ENCODE data around the gene CLEC16A. TPM values are rescaled to one million over a fixed set of nuclear protein-coding genes. Genes with fewer than 3 reads are reported as not detected.
A peak's percentile ranks its signal among the peaks of the same experiment; 100 is the strongest.

CLEC16A gene
- total and polyA plus RNA-seq, 8 donors, result 8.1 to 17.2 (median 10.7) TPM

GRCh38 chr16:10988164-10988803 is 43.9 kb downstream of the CLEC16A start:
- DNase-seq (no peak), ATAC-seq (no peak), FAIRE-seq (no peak)
- H3K4me3 ChIP-seq, result no peak overlapping the region
- H3K9me3 ChIP-seq, result no peaks in the 10 kb centered on the region
- H3K36me3 ChIP-seq, result no peaks in the 10 kb centered on the region
- intact Hi-C loops (cut with DNase I), result no loop called here
- no peaks in the 10 kb centered on the region for H3K27me3 ChIP-seq
- H3K27ac ChIP-seq, result no peak overlapping the region
- WGBS, 2 donors, result 73 to 79% methylated on average over 7 of the region's 7 CpGs
- no peaks in the 10 kb centered on the region for H3K4me1 ChIP-seq
- TF ChIP-seq CTCF (IDR thresholded peaks at IDR 0.05), result no peak

GRCh38 chr16:10988879-10989278 is 44.5 kb downstream of the CLEC16A start:
- no peaks in the 10 kb centered on the region for H3K9me3 ChIP-seq
- H3K36me3 ChIP-seq, result peaks cover 0 to 1% (median 0%) of the 10 kb centered on the region in 3 donors
- H3K27ac ChIP-seq, result no peak overlapping the region
- WGBS, 2 donors, result 75 to 77% methylated on average over 6 of the region's 6 CpGs
- TF ChIP-seq CTCF (IDR thresholded peaks at IDR 0.05), result no peak
- no peaks in the 10 kb centered on the region for H3K27me3 ChIP-seq
- ATAC-seq (no peak), DNase-seq (no peak), FAIRE-seq (no peak)
- intact Hi-C loops (cut with DNase I), result no loop called here
- no peak overlapping the region for H3K4me3 ChIP-seq
- H3K4me1 ChIP-seq, result no peaks in the 10 kb centered on the region

- ATAC-seq (no peak), DNase-seq (no peak), FAIRE-seq (no peak)
- Histone ChIP-seq H3K27me3 (no peaks in the 10 kb centered on the region), H3K36me3 (peaks cover 0 to 8% (median 0%) of the 10 kb centered on the region in 3 donors), H3K9me3 (no peaks in the 10 kb centered on the region), H3K27ac (no peak overlapping the region), H3K4me3 (no peak overlapping the region), H3K4me1 (no peaks in the 10 kb centered on the region)
- intact Hi-C loops (cut with DNase I), result no loop called here
- TF ChIP-seq CTCF (IDR thresholded peaks at IDR 0.05), result no peak
- WGBS, 2 donors, result 84 to 88% methylated on average over 6 of the region's 6 CpGs
Measured at GRCh38 chr16:10989559-10989958, 45.2 kb downstream of the CLEC16A start.

- no peaks in the 10 kb centered on the region for H3K27me3 ChIP-seq
- no peak for TF ChIP-seq CTCF (IDR thresholded peaks at IDR 0.05)
- 85 to 91% methylated on average over 5 of the region's 5 CpGs for whole genome bisulfite sequencing, 2 donors
- H3K9me3 ChIP-seq, result no peaks in the 10 kb centered on the region
- no peak for DNase-seq
- no peak for FAIRE-seq
- peaks cover 0 to 10% (median 0%) of the 10 kb centered on the region in 3 donors for H3K36me3 ChIP-seq
- no peaks in the 10 kb centered on the region for H3K4me1 ChIP-seq
- intact Hi-C loops (cut with DNase I), result no loop called here
- no peak for ATAC-seq
- no peak overlapping the region for H3K27ac ChIP-seq
- no peak overlapping the region for H3K4me3 ChIP-seq
Measured at GRCh38 chr16:10990378-10990777, 46.0 kb downstream of the CLEC16A start.

- Histone ChIP-seq H3K9me3 (no peaks in the 10 kb centered on the region), H3K4me1 (no peaks in the 10 kb centered on the region), H3K36me3 (peaks cover 0 to 17% (median 0%) of the 10 kb centered on the region in 3 donors), H3K27me3 (no peaks in the 10 kb centered on the region), H3K4me3 (no peak overlapping the region), H3K27ac (peak overlapping the region in 2 of 4 donors; percentile 56 to 60)
- FAIRE-seq (no peak), ATAC-seq (peak in 2 of 4 donors; percentile 11 to 41), DNase-seq (no peak)
- WGBS, 2 donors, result 78 to 79% methylated on average over 4 of the region's 4 CpGs
- TF ChIP-seq CTCF (IDR thresholded peaks at IDR 0.05), result no peak
- intact Hi-C loops (cut with DNase I), result no loop called here
Measured at GRCh38 chr16:10992112-10992511, 47.7 kb downstream of the CLEC16A start.
